A549 (cell line): ENCODE measurements around the gene SPATA16. TPM values are rescaled to one million over a fixed set of nuclear protein-coding genes. Genes with fewer than 3 reads are reported as not detected.

Experiments used
- ATAC-seq, 2 experiments: fragments of 200-7000 bp in 1 of 2; fragments of >200 bp in 1 of 2; cut with Nextera tagmentation in 1 of 2; cut with Tn5 transposase in 1 of 2; 3 replicates each; pipeline versions ENCODE4 v1.8.0 to v1.9.1; 2018 to 2020; ENCODE audit warnings: mild to moderate bottlenecking in 1 of 2, moderate library complexity in 1 of 2
- CTCF ChIA-PET: fragments of 300-600 bp; sonication (Branson Sonifier 250); formaldehyde crosslinking; extraction: SDS; loops from one replicate; lab custom pipeline; 2021; ENCODE audit warnings: antibody characterized with exemption, inconsistent platforms; lab: Yijun Ruan, JAX
- POLR2A ChIA-PET: fragments of 350-600 bp; formaldehyde crosslinking; extraction: SDS; loops from one replicate; lab custom pipeline; 2021; ENCODE audit warnings: antibody characterized with exemption, inconsistent platforms; lab: Yijun Ruan, JAX
- DNase-seq, 2 experiments: peaks; one replicate each; pipeline versions ENCODE4 v3.0.0 to v3.0.0-alpha.2; 2011 to 2016; ENCODE audit warnings: low read depth in 1 of 2, low spot score in 1 of 2
- FAIRE-seq: peaks from 2 replicates; lab custom pipeline; 2011; peaks lifted over from hg19 to GRCh38; lab: Jason Lieb, UNC
- H3K27ac ChIP-seq, 2 experiments: fragments of >200 bp; sonication (Bioruptor Twin); formaldehyde crosslinking; 3 replicates each; pipeline ENCODE4 v1.5.1; 2016 to 2017
- H3K4me1 ChIP-seq: fragments of >200 bp; sonication (Bioruptor Twin); formaldehyde crosslinking; 3 replicates; pipeline ENCODE4 v1.6.1; 2016
- H3K4me2 ChIP-seq: fragments of >200 bp; sonication (Bioruptor Twin); formaldehyde crosslinking; 3 replicates; pipeline ENCODE4 v1.6.1; 2016
- H3K4me3 ChIP-seq: fragments of >200 bp; sonication (Bioruptor Twin); formaldehyde crosslinking; 3 replicates; pipeline ENCODE4 v1.5.1; 2016
- H3K9me3 ChIP-seq: fragments of >200 bp; sonication (Bioruptor Twin); formaldehyde crosslinking; 3 replicates; pipeline ENCODE4 v1.6.1; 2016
- CBX2 ChIP-seq: fragments of 200-600 bp; sonication (generic); IDR thresholded peaks from 2 replicates; pipeline ENCODE4 v1.6.1; 2016; ENCODE audit warnings: low read depth, mild to moderate bottlenecking, borderline replicate concordance
- CBX8 ChIP-seq: fragments of 200-600 bp; sonication (generic); IDR thresholded peaks from 2 replicates; pipeline ENCODE4 v1.6.1; 2016
- CEBPB ChIP-seq, 2 experiments: fragments of >200 bp in 1 of 2; sonication (Bioruptor Twin) in 1 of 2; formaldehyde crosslinking in 1 of 2; IDR thresholded peaks; 2 replicates each; pipeline ENCODE4 v1.6.1; 2012 to 2016
- EHF ChIP-seq: fragments of 250-450 bp; sonication (Bioruptor Pico); IDR thresholded peaks from 2 replicates; pipeline ENCODE4 v1.5.0; 2020; ENCODE audit warnings: mild to moderate bottlenecking
- EHMT2 ChIP-seq: fragments of 200-600 bp; sonication (generic); IDR thresholded peaks from 2 replicates; pipeline ENCODE4 v1.6.1; 2016; ENCODE audit warnings: antibody characterized with exemption, low read depth, mild to moderate bottlenecking, moderate library complexity
- EP300 ChIP-seq, 2 experiments: fragments of >200 bp; sonication (Bioruptor Twin); formaldehyde crosslinking; IDR thresholded peaks; 2 replicates in 1 of 2; 3 replicates in 1 of 2; pipeline ENCODE4 v1.6.1; 2016 to 2017
- ESRRA ChIP-seq: fragments of 150-350 bp; IDR thresholded peaks from 2 replicates; pipeline ENCODE4 v1.6.1; 2014; ENCODE audit warnings: mild to moderate bottlenecking, low read length, borderline replicate concordance
- FOXS1 ChIP-seq: fragments of 250-450 bp; sonication (Bioruptor Pico); IDR thresholded peaks from 2 replicates; pipeline ENCODE4 v1.5.0; 2020; ENCODE audit warnings: mild to moderate bottlenecking, moderate library complexity
- JUN ChIP-seq, 2 experiments: fragments of >200 bp; sonication (Bioruptor Twin); formaldehyde crosslinking; IDR thresholded peaks; 2 replicates in 1 of 2; 3 replicates in 1 of 2; pipeline ENCODE4 v1.6.1; 2016 to 2017
- MAFK ChIP-seq: fragments of 450-650 bp; IDR thresholded peaks from 2 replicates; pipeline ENCODE4 v1.6.1; 2014; ENCODE audit not compliant: partially characterized antibody
- POLR2AphosphoS2 ChIP-seq: conservative IDR thresholded peaks from 2 replicates; pipeline ENCODE4 v1.6.1; 2012; ENCODE audit warnings: low read length, improper control_type of control experiment, inconsistent platforms
- RARB ChIP-seq: fragments of 250-450 bp; sonication (Bioruptor Pico); IDR thresholded peaks from 2 replicates; pipeline ENCODE4 v1.8.0; 2021; ENCODE audit warnings: mild to moderate bottlenecking, moderate library complexity
- RFX5 ChIP-seq: fragments of 450-650 bp; IDR thresholded peaks from 2 replicates; pipeline ENCODE4 v1.7.1; 2014; ENCODE audit warnings: antibody characterized with exemption, mild to moderate bottlenecking, moderate library complexity
- RNF2 ChIP-seq: fragments of 200-600 bp; sonication (generic); IDR thresholded peaks from 2 replicates; pipeline ENCODE4 v1.6.1; 2016; ENCODE audit warnings: low read depth, mild to moderate bottlenecking, antibody characterized with exemption, moderate library complexity, borderline replicate concordance
- SMC3 ChIP-seq: fragments of >200 bp; sonication (Bioruptor Twin); formaldehyde crosslinking; IDR thresholded peaks from 3 replicates; pipeline ENCODE4 v1.6.1; 2018; ENCODE audit warnings: inconsistent platforms
- SREBF2 ChIP-seq: fragments of 450-650 bp; IDR thresholded peaks from 2 replicates; pipeline ENCODE4 v1.6.1; 2014; ENCODE audit warnings: mild to moderate bottlenecking, moderate library complexity
- ZSCAN20 ChIP-seq: fragments of 250-450 bp; sonication (Bioruptor Pico); IDR thresholded peaks from 2 replicates; pipeline ENCODE4 v1.8.0; 2022; ENCODE audit warnings: mild to moderate bottlenecking, moderate library complexity
- WGBS: methylation state at CpG from one replicate; pipeline ENCODE4 v1.1.6; 2017; ENCODE audit errors: missing lambda C conversion rate; 5-methylcytosine and 5-hydroxymethylcytosine counted together
- polyA plus RNA-seq, 4 experiments: library from polyadenylated mRNA; depleted of rRNA in 3 of 4; stranded (reverse); fragments of >200 nt; fragmentation: RNase III in 1 of 4; extraction: RNeasy Plus Mini Kit Qiagen cat#74134 plus additional on column Dnase treatment in 1 of 4; gene quantifications; 2 replicates in 3 of 4; 3 replicates in 1 of 4; pipeline ENCODE4 v1.2.3, GENCODE V29; 2011 to 2017
- TF ChIP-seq, protein P1 (sequence below): fragments of 200-600 bp; sonication (generic); IDR thresholded peaks from 2 replicates; pipeline ENCODE4 v1.6.1; 2016; ENCODE audit warnings: antibody characterized with exemption, mild to moderate bottlenecking, moderate library complexity
- TF ChIP-seq, protein P2 (sequence below): IDR thresholded peaks from 2 replicates; pipeline ENCODE4 v1.6.1; 2012; ENCODE audit warnings: low read depth, borderline replicate concordance
- TF ChIP-seq, protein P3 (sequence below): fragments of >200 bp; sonication (Bioruptor Twin); formaldehyde crosslinking; IDR thresholded peaks from 3 replicates; pipeline ENCODE4 v1.5.1; 2016
- TF ChIP-seq, protein P4 (sequence below): fragments of 450-650 bp; IDR thresholded peaks from 2 replicates; pipeline ENCODE4 v1.6.1; 2014; ENCODE audit warnings: antibody characterized with exemption
- TF ChIP-seq, protein P5 (sequence below): IDR thresholded peaks from 2 replicates; pipeline ENCODE4 v1.6.1; 2012

The SPATA16 gene
- polyA plus RNA-seq, 2 of the 4 experiments (the other 2 are of a cell fraction): not detected

DNA sequence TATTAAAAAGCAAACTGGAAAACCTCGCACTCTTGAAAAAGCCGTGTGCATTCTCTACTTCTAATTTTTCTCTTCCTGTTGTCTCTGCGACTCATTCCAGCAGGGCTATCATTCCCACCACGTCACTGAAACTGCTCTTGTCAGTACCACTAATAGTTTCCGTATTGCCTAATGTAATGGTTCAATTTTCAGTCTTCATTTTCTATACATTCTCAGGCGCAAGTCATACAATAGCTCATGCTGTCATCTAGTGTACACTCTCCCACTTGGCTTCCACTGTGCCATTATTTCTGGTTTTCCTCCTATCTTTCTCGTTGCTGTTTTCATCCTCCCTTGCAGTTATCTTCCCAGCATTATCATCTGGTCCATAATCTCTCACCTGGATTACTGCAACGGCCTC, 160.2 kb downstream of the SPATA16 start:
- Histone ChIP-seq H3K27ac (no peak overlapping the region), H3K4me1 (no peaks in the 10 kb centered on the region), H3K4me2 (no peak overlapping the region), H3K4me3 (no peak overlapping the region), H3K9me3 (no peaks in the 10 kb centered on the region)
- WGBS: 30% methylated on average over 8 of the region's 8 CpGs
- peak in 1 of 2 experiments; percentile 27; a peak in 1 of 6 replicates for ATAC-seq
- FAIRE-seq: no peak
- ChIA-PET CTCF (no interaction called here), POLR2A (no interaction called here)
- no peak for TF ChIP-seq SMC3
- no peak for TF ChIP-seq FOXS1 (CRISPR knock-in tag)
- TF ChIP-seq, protein P1, sequence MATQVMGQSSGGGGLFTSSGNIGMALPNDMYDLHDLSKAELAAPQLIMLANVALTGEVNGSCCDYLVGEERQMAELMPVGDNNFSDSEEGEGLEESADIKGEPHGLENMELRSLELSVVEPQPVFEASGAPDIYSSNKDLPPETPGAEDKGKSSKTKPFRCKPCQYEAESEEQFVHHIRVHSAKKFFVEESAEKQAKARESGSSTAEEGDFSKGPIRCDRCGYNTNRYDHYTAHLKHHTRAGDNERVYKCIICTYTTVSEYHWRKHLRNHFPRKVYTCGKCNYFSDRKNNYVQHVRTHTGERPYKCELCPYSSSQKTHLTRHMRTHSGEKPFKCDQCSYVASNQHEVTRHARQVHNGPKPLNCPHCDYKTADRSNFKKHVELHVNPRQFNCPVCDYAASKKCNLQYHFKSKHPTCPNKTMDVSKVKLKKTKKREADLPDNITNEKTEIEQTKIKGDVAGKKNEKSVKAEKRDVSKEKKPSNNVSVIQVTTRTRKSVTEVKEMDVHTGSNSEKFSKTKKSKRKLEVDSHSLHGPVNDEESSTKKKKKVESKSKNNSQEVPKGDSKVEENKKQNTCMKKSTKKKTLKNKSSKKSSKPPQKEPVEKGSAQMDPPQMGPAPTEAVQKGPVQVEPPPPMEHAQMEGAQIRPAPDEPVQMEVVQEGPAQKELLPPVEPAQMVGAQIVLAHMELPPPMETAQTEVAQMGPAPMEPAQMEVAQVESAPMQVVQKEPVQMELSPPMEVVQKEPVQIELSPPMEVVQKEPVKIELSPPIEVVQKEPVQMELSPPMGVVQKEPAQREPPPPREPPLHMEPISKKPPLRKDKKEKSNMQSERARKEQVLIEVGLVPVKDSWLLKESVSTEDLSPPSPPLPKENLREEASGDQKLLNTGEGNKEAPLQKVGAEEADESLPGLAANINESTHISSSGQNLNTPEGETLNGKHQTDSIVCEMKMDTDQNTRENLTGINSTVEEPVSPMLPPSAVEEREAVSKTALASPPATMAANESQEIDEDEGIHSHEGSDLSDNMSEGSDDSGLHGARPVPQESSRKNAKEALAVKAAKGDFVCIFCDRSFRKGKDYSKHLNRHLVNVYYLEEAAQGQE: no peak
- no peak for DNase-seq

DNA sequence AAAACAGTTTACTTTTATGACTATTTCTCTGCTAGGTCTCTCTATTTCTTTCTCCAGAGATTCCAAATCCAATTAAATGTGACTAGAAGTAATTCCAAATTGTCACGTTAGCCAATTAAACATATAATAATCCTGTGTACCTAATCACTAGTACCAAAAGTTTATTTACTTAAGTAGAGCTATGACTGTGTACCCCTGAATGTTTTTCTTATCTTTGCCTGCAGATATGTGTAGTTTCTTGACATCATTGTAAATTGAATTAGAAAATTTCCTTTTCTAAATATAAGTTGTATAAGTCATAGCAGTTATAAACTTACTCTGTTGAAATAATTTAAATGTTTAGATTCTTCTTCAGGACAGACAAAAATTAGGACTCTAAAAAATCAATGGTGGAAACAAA, 163.3 kb downstream of the SPATA16 start:
- CTCF ChIA-PET: interaction anchor here (2.7 kb wide), 1 partner anchor 12 kb away, joined by 9 read pairs; no protein-coding TSS in a partner anchor
- no peak for DNase-seq
- no peak for FAIRE-seq

DNA sequence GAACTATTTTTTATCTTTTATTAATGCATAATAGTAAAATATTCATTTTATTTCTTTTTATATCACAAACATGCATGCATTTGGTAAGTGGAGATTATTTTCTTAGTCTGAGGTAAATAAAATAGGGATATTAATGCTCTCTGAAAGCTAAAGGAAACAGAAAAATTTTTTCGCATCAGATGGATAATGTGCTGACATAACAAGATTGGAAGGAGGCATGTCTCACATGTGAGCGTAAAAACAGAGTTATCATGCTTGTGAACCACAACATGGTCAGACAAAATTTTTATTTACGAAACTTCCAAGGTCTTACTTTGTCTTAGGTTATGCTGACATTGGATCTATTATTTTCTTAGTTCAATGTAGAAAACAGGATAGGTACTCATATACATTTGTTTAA, 166.1 kb downstream of the SPATA16 start:
- 28% methylated on average over 3 of the region's 3 CpGs for WGBS
- TF ChIP-seq MAFK (peak; percentile 82), RNF2 (no peak)
- Histone ChIP-seq H3K4me2 (no peak overlapping the region), H3K4me1 (no peaks in the 10 kb centered on the region), H3K9me3 (no peaks in the 10 kb centered on the region), H3K27ac (no peak overlapping the region), H3K4me3 (no peak overlapping the region)
- ChIA-PET CTCF (interaction anchor here (2.1 kb wide), 1 partner anchor 12 kb away, joined by 5 read pairs; no protein-coding TSS in a partner anchor), POLR2A (no interaction called here)
- no peak for DNase-seq
- ATAC-seq: no peak
- FAIRE-seq: no peak

More for the DNA sequence above, 163.3 kb downstream of the SPATA16 start:
- H3K4me3 ChIP-seq: no peak overlapping the region
- H3K9me3 ChIP-seq: no peaks in the 10 kb centered on the region
- no peak for ATAC-seq
- H3K27ac ChIP-seq: no peak overlapping the region
- H3K4me1 ChIP-seq: no peaks in the 10 kb centered on the region
- POLR2A ChIA-PET: no interaction called here
- no peak overlapping the region for H3K4me2 ChIP-seq
- WGBS: 18% methylated on average over 1 of the region's 1 CpG
- TF ChIP-seq CBX2 (no peak), JUN (IDR thresholded peaks at IDR 0.05) (no peak), RARB (no peak), ZSCAN20 (CRISPR knock-in tag) (no peak), RFX5 (no peak), POLR2AphosphoS2 (no peak)
- TF ChIP-seq, protein P2, sequence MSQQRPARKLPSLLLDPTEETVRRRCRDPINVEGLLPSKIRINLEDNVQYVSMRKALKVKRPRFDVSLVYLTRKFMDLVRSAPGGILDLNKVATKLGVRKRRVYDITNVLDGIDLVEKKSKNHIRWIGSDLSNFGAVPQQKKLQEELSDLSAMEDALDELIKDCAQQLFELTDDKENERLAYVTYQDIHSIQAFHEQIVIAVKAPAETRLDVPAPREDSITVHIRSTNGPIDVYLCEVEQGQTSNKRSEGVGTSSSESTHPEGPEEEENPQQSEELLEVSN: no peak
- TF ChIP-seq, protein P3, sequence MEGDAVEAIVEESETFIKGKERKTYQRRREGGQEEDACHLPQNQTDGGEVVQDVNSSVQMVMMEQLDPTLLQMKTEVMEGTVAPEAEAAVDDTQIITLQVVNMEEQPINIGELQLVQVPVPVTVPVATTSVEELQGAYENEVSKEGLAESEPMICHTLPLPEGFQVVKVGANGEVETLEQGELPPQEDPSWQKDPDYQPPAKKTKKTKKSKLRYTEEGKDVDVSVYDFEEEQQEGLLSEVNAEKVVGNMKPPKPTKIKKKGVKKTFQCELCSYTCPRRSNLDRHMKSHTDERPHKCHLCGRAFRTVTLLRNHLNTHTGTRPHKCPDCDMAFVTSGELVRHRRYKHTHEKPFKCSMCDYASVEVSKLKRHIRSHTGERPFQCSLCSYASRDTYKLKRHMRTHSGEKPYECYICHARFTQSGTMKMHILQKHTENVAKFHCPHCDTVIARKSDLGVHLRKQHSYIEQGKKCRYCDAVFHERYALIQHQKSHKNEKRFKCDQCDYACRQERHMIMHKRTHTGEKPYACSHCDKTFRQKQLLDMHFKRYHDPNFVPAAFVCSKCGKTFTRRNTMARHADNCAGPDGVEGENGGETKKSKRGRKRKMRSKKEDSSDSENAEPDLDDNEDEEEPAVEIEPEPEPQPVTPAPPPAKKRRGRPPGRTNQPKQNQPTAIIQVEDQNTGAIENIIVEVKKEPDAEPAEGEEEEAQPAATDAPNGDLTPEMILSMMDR: no peak

DNA sequence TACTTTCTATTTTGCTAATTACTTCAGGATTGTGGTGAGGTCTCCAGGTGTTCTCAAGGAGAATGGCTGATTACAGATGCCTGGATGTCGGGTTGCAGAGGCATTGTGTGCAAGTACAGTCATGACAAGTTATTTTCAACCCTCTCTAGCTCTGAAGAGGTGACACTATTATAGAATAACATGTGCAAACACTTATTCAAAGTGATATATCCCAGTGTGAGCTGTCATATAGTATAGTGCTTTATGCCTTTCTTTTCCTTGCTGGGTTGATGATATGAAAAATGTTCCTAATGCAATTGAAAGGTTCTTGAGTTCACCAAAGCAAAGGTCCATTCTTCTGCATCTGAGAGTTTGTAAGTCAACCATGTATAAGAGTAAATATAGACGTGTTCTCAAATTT, 167.2 kb downstream of the SPATA16 start:
- no peak overlapping the region for H3K27ac ChIP-seq
- POLR2A ChIA-PET: no interaction called here
- no peaks in the 10 kb centered on the region for H3K4me1 ChIP-seq
- CTCF ChIA-PET: no interaction called here
- ATAC-seq (no peak), DNase-seq (no peak), FAIRE-seq (no peak)
- H3K4me2 ChIP-seq: no peak overlapping the region
- H3K4me3 ChIP-seq: no peak overlapping the region
- H3K9me3 ChIP-seq: no peaks in the 10 kb centered on the region
- WGBS: under 1% methylated on average over 2 of the region's 2 CpGs
- TF ChIP-seq CEBPB (IDR thresholded peaks at IDR 0.05) (no peak), JUN (IDR thresholded peaks at IDR 0.05) (no peak), CBX8 (no peak), EHF (CRISPR knock-in tag) (no peak), RNF2 (no peak), SREBF2 (no peak), EHMT2 (no peak), ESRRA (no peak), MAFK (no peak), EP300 (IDR thresholded peaks at IDR 0.05) (no peak)
- TF ChIP-seq, protein P3: no peak
- TF ChIP-seq, protein P4, sequence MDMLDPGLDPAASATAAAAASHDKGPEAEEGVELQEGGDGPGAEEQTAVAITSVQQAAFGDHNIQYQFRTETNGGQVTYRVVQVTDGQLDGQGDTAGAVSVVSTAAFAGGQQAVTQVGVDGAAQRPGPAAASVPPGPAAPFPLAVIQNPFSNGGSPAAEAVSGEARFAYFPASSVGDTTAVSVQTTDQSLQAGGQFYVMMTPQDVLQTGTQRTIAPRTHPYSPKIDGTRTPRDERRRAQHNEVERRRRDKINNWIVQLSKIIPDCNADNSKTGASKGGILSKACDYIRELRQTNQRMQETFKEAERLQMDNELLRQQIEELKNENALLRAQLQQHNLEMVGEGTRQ: no peak
- TF ChIP-seq, protein P5, sequence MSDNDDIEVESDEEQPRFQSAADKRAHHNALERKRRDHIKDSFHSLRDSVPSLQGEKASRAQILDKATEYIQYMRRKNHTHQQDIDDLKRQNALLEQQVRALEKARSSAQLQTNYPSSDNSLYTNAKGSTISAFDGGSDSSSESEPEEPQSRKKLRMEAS: no peak
